Caco-2 (cell line): Measurements from ENCODE around the gene NOS1AP. TPM values are rescaled to one million over a fixed set of nuclear protein-coding genes. Genes with fewer than 3 reads are reported as not detected.

Source experiments
- BruUV-seq: library from RNA; stranded (reverse); fragments of 400-500 nt; replicated peaks from 2 replicates; lab custom pipeline; 2021; lab: Mats Ljungman, UMichigan
- CTCF ChIA-PET: fragments of 300-600 bp; sonication (Branson Sonifier 250); formaldehyde crosslinking; loops from one replicate; lab custom pipeline; 2022; ENCODE audit warnings: antibody characterized with exemption; lab: Charles Lee
- POLR2A ChIA-PET: fragments of 300-600 bp; sonication (Branson Sonifier 250); formaldehyde crosslinking; loops from one replicate; lab custom pipeline; 2022; ENCODE audit warnings: antibody characterized with exemption; lab: Charles Lee
- DNase-seq, 2 experiments: peaks; one replicate each; pipeline versions ENCODE4 v3.0.0 to v3.0.0-alpha.2; 2020 to 2022
- H3K27me3 ChIP-seq: replicated peaks from 2 replicates; pipeline ENCODE4 v1.6.0; 2011; ENCODE audit warnings: low read length; ENCODE audit not compliant: control insufficient read depth, insufficient read depth
- H3K36me3 ChIP-seq: 2 replicates; pipeline ENCODE4 v1.5.1; 2011; ENCODE audit warnings: low read length; ENCODE audit not compliant: control insufficient read depth, insufficient read depth
- H3K4me1 ChIP-seq: fragments of 250-450 bp; sonication (Bioruptor Pico); 2 replicates; pipeline ENCODE4 v1.5.1; 2020; ENCODE audit warnings: mild to moderate bottlenecking
- H3K4me3 ChIP-seq: 2 replicates; pipeline ENCODE4 v1.5.1; 2011; ENCODE audit warnings: low read depth, mild to moderate bottlenecking, control low read depth, low read length
- H3K9me3 ChIP-seq: fragments of 250-450 bp; sonication (Bioruptor Pico); 2 replicates; pipeline ENCODE4 v1.5.1; 2020; ENCODE audit warnings: mild to moderate bottlenecking, moderate library complexity
- H3K27ac Mint-ChIP-seq: one replicate; pipeline ENCODE4 v1.8.0; 2022; ENCODE audit warnings: mixed read lengths; ENCODE audit not compliant: unreplicated experiment
- H3K27me3 Mint-ChIP-seq: one replicate; pipeline ENCODE4 v1.8.0; 2022; ENCODE audit warnings: mixed read lengths; ENCODE audit not compliant: insufficient read depth, unreplicated experiment
- H3K36me3 Mint-ChIP-seq: one replicate; pipeline ENCODE4 v1.8.0; 2022; ENCODE audit warnings: mild to moderate bottlenecking, mixed read lengths; ENCODE audit not compliant: insufficient read depth, unreplicated experiment
- H3K4me1 Mint-ChIP-seq: one replicate; pipeline ENCODE4 v1.8.0; 2022; ENCODE audit warnings: low read depth, mixed read lengths; ENCODE audit not compliant: unreplicated experiment
- H3K4me3 Mint-ChIP-seq: one replicate; pipeline ENCODE4 v1.8.0; 2022; ENCODE audit warnings: mild to moderate bottlenecking, moderate library complexity, mixed read lengths; ENCODE audit not compliant: unreplicated experiment
- H3K9me3 Mint-ChIP-seq: one replicate; pipeline ENCODE4 v1.8.0; 2022; ENCODE audit warnings: mixed read lengths; ENCODE audit not compliant: unreplicated experiment
- intact Hi-C: fragments of 100-400 bp; cut with micrococcal nuclease; formaldehyde crosslinking; loops from one replicate; pipeline ENCODE4 v1.10.0; 2022; ENCODE audit not compliant: unreplicated experiment
- total RNA-seq: library from RNA; stranded (reverse); gene quantifications from 2 replicates; pipeline ENCODE4 v1.2.3, GENCODE V29; 2022
- TF ChIP-seq, protein P1 (sequence below), 2 experiments: fragments of 200-600 bp in 1 of 2; IDR thresholded peaks; 1 replicate in 1 of 2; 2 replicates in 1 of 2; pipeline versions ENCODE4 v1.5.1 to v1.8.0; 2011 to 2022; ENCODE audit warnings: antibody characterized with exemption in 1 of 2, control low read depth in 1 of 2, inconsistent platforms in 1 of 2, low read depth in 1 of 2, low read length in 1 of 2, mild to moderate bottlenecking in 1 of 2, moderate library complexity in 1 of 2; ENCODE audit not compliant: insufficient read depth in 1 of 2, severe bottlenecking in 1 of 2, unreplicated experiment in 1 of 2

NOS1AP gene
- total RNA-seq, 1 experiment from 2014 or later: 5.5 TPM

DNA sequence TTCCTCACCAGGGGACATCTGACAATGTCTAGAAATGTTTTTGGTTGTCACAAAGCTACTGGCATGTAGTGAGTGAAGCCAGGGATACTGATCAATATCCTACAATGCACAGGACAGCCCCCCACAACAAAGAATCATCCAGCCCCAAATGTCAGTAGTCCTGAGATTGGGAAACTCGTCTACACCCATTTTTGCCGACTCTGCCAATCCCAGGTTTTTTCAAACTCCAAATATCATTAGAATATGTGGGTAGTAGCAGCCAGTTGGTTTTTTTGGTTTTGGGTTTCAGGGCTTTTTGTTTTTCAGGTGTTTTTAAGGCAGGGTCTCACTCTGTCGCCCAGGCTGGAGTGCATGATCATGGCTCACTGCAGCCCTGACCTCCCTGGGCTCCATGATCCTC lies 301.2 kb downstream of the NOS1AP start:
- no peaks in the 10 kb centered on the region for H3K9me3 Mint-ChIP-seq
- TF ChIP-seq, protein P1, sequence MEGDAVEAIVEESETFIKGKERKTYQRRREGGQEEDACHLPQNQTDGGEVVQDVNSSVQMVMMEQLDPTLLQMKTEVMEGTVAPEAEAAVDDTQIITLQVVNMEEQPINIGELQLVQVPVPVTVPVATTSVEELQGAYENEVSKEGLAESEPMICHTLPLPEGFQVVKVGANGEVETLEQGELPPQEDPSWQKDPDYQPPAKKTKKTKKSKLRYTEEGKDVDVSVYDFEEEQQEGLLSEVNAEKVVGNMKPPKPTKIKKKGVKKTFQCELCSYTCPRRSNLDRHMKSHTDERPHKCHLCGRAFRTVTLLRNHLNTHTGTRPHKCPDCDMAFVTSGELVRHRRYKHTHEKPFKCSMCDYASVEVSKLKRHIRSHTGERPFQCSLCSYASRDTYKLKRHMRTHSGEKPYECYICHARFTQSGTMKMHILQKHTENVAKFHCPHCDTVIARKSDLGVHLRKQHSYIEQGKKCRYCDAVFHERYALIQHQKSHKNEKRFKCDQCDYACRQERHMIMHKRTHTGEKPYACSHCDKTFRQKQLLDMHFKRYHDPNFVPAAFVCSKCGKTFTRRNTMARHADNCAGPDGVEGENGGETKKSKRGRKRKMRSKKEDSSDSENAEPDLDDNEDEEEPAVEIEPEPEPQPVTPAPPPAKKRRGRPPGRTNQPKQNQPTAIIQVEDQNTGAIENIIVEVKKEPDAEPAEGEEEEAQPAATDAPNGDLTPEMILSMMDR (IDR thresholded peaks at IDR 0.05; ENCODE audit: insufficient read depth in 1 of 2, low read depth in 1 of 2, low read length in 1 of 2, severe bottlenecking in 1 of 2, unreplicated experiment in 1 of 2): no peak
- H3K27ac Mint-ChIP-seq: no peak overlapping the region
- Histone ChIP-seq H3K36me3 (no peaks in the 10 kb centered on the region; the same call in 1 of the 2 replicates), H3K4me3 (no peak overlapping the region), H3K9me3 (no peaks in the 10 kb centered on the region), H3K27me3 (no peaks in the 10 kb centered on the region), H3K4me1 (peaks cover 4% of the 10 kb centered on the region; the same call in 1 of the 2 replicates)
- CTCF ChIA-PET: interaction anchor here (0.7 kb wide), 1 partner anchor 70 kb away, joined by 3 read pairs; no protein-coding TSS in a partner anchor
- POLR2A ChIA-PET: no interaction called here
- H3K4me3 Mint-ChIP-seq: no peak overlapping the region
- no TSS peak for BruUV-seq
- H3K27me3 Mint-ChIP-seq: no peaks in the 10 kb centered on the region
- no peak for DNase-seq
- peaks cover 8% of the 10 kb centered on the region for H3K4me1 Mint-ChIP-seq
- H3K36me3 Mint-ChIP-seq: no peaks in the 10 kb centered on the region
- intact Hi-C loops: no loop called here

DNA sequence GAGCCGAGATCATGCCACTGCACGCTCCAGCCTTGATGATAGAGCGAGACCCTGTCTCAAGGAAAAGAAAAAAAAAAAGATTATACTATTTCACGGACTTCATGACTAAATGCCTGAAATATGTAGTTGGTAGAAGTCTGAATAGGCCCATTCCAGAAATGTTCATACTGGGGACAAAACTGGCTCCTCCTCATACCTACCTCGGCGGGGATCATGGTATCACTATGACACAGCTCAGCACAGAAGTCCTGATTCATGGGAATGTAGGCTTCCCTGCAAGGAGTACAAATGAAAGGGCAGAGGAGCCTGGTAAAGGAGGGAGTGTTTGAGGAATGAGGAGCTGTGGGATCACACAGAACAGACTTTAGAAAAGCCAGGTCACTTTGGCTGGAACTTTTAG lies 302.1 kb downstream of the NOS1AP start:
- ChIA-PET CTCF (interaction anchor here (0.7 to 1.6 kb wide), 2 partner anchors 14 to 71 kb away, joined by 3 to 4 read pairs; no protein-coding TSS in a partner anchor), POLR2A (no interaction called here)
- no peaks in the 10 kb centered on the region for H3K27me3 ChIP-seq
- H3K36me3 Mint-ChIP-seq: no peaks in the 10 kb centered on the region
- TF ChIP-seq, protein P1 (IDR thresholded peaks at IDR 0.05; ENCODE audit: insufficient read depth in 1 of 2, low read depth in 1 of 2, low read length in 1 of 2, severe bottlenecking in 1 of 2, unreplicated experiment in 1 of 2): no peak
- no peak overlapping the region for H3K27ac Mint-ChIP-seq
- H3K9me3 Mint-ChIP-seq: no peaks in the 10 kb centered on the region
- no TSS peak for BruUV-seq
- no peak overlapping the region for H3K4me3 Mint-ChIP-seq
- H3K9me3 ChIP-seq: no peaks in the 10 kb centered on the region
- peaks cover 12% of the 10 kb centered on the region for H3K4me1 Mint-ChIP-seq
- no peaks in the 10 kb centered on the region for H3K27me3 Mint-ChIP-seq
- no peak overlapping the region for H3K4me3 ChIP-seq
- intact Hi-C loops: no loop called here
- H3K4me1 ChIP-seq: peaks cover 10% of the 10 kb centered on the region
- no peaks in the 10 kb centered on the region; the same call in 1 of the 2 replicates for H3K36me3 ChIP-seq
- DNase-seq: no peak

DNA sequence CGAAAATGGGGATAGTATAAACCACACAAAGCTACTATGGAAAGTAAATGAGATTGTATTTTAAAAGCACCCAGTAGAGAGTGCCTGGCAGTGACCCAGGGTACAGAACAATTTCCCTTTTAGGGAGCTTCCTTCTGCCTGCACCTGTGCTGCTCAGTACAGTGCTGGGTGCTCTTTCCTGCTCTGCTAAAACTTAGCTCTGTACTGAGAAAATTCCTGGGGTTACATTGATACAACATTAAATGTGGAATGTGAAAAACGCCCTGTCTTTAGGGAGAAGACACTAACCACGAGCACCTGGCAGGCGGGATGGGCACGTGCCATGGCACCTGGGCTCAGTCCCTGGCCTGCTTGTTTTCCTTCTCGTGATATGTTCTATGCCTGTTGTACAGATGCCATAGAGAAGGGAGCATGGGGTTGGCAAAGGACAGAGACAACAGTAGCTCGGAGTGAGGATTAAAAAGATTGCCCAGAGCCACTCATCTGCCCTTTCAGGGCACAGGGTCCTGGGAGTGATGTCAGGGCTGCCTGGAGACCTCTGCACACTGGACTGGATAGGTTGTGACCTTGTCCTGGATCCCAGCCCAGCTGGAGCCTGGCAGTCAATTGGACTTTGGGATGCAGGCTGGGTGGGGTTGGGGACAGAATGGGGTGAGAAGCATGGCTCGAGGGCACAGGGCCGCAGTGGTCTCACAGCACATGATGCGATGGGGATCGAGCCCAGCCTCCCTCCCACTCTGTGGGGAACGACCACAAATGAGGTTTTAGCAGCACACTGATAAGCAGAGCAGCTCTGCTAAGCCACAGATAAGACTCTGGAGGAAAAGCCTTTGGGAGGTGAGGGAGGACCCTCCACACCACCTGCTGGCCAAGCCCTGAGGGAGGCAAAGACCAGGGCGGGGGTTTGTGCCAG lies 302.9 kb downstream of the NOS1AP start:
- H3K4me1 Mint-ChIP-seq: peaks cover 20% of the 10 kb centered on the region
- peak overlapping the region; percentile 18 for H3K27ac Mint-ChIP-seq
- BruUV-seq: no TSS peak
- H3K4me3 Mint-ChIP-seq: no peak overlapping the region
- H3K9me3 Mint-ChIP-seq: no peaks in the 10 kb centered on the region
- peaks cover 16% of the 10 kb centered on the region for H3K4me1 ChIP-seq
- ChIA-PET CTCF (interaction anchor here (1.0 to 1.6 kb wide), 2 partner anchors 10 to 15 kb away, joined by 3 to 4 read pairs; no protein-coding TSS in a partner anchor), POLR2A (no interaction called here)
- no peaks in the 10 kb centered on the region for H3K36me3 Mint-ChIP-seq
- H3K4me3 ChIP-seq: no peak overlapping the region
- H3K27me3 ChIP-seq: no peaks in the 10 kb centered on the region
- no peaks in the 10 kb centered on the region; the same call in 1 of the 2 replicates for H3K36me3 ChIP-seq
- intact Hi-C loops: no loop called here
- TF ChIP-seq, protein P1 (IDR thresholded peaks at IDR 0.05; ENCODE audit: insufficient read depth in 1 of 2, low read depth in 1 of 2, low read length in 1 of 2, severe bottlenecking in 1 of 2, unreplicated experiment in 1 of 2): peak in 1 of 2 experiments; percentile 3
- no peaks in the 10 kb centered on the region for H3K27me3 Mint-ChIP-seq
- no peaks in the 10 kb centered on the region for H3K9me3 ChIP-seq
- DNase-seq: no peak
